Measurements from ENCODE around the gene KIF21B. TPM values are rescaled to one million over a fixed set of nuclear protein-coding genes. Genes with fewer than 3 reads are reported as not detected.

Gene KIF21B
- total and polyA plus RNA-seq, 2 of the 8 experiments (the other 6 are each of a cell fraction or from before 2014, with no cell fraction given), result 10.8 to 26.5 TPM

DNA sequence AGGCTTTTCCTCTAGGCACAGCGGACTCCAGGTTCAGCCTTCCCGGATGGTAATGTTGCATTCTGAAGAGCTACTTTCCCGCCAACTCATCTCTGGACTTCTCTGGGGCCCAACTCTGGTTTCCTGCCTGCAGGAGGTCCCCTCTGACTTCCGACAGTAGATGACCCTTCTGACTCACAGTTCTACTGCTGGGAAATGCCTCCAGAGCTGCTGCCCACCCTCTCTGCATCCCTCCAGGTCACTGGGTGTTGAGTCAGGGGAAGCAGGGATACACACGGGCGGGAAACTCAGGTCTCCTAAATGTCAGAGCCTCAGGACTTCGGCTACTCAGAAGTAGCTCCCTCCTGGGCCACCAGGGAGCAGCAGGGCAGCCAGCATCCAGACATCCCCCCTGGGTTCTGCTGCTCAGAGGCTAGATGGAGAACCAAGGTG lies 2.1 kb upstream of the KIF21B start:
- ChIA-PET POLR2A (ENCODE audit: partially characterized antibody) (interaction anchor here (0.9 to 6.8 kb wide), 11 partner anchors 9 to 146 kb away, joined by 3 to 41 read pairs (median 5); partner anchors contain the start of gene INAVA), CTCF (ENCODE audit: partially characterized antibody) (interaction anchor here (0.6 to 23.5 kb wide), 31 partner anchors 10 to 137 kb away, joined by 3 to 532 read pairs (median 5); partner anchors contain the start of gene INAVA)
- Histone ChIP-seq H4K8ac (ENCODE audit: extremely low read depth, insufficient read depth, low read length) (no peak overlapping the region), H3K9ac (replicated peaks in 1 of 4; ENCODE audit: extremely low read depth in 1 of 4, low read depth in 3 of 4, low read length in 3 of 4) (no peak overlapping the region), H2AFZ (ENCODE audit: low read length) (no peak overlapping the region), H2AK5ac (ENCODE audit: low read depth, low read length) (no peak overlapping the region), H3K79me2 (ENCODE audit: control insufficient read depth in 1 of 2, insufficient read depth in 2 of 2, low read length in 2 of 2) (peaks cover 0 to 5% of the 10 kb centered on the region in 2 experiments; a peak in 1 of 4 replicates), H2BK20ac (ENCODE audit: low read length) (no peak overlapping the region), H2BK120ac (replicated peaks; ENCODE audit: low read depth, low read length) (no peak overlapping the region), H2BK12ac (ENCODE audit: low read depth, low read length) (no peak overlapping the region), H3K4me2 (ENCODE audit: insufficient read depth in 1 of 2, low read depth in 2 of 2, low read length in 2 of 2) (peak overlapping the region in 1 of 2 experiments; percentile 90; a peak in 2 of 4 replicates), H3K27ac (ENCODE audit: low read depth, low read length) (no peak overlapping the region), H4K91ac (replicated peaks; ENCODE audit: insufficient read length, low read length) (peak overlapping the region; percentile 44), H3K36me3 (ENCODE audit: control insufficient read depth in 2 of 4, insufficient read depth in 4 of 4, low read length in 3 of 4) (peaks cover 0 to 5% (median 0%) of the 10 kb centered on the region in 4 experiments; a peak in 3 of 8 replicates), H3K4ac (replicated peaks; ENCODE audit: insufficient read length, low read depth, low read length) (no peak overlapping the region), H3K23me2 (ENCODE audit: low read depth, low read length) (peaks cover 18% of the 10 kb centered on the region; the same call in 1 of the 2 replicates), H2BK5ac (ENCODE audit: low read depth, low read length) (no peak overlapping the region), H3K23ac (ENCODE audit: insufficient read length) (no peak overlapping the region), H3K4me3 (ENCODE audit: extremely low read depth in 1 of 4, insufficient read depth in 2 of 4, low read depth in 3 of 4, low read length in 4 of 4) (no peak overlapping the region), H2BK15ac (ENCODE audit: low read length) (no peak overlapping the region), H3K4me1 (replicated peaks in 1 of 4; ENCODE audit: control insufficient read depth in 3 of 4, insufficient read depth in 4 of 4, low read length in 3 of 4) (peaks cover 12 to 40% (median 29%) of the 10 kb centered on the region in 4 experiments), H3K14ac (ENCODE audit: insufficient read length) (no peak overlapping the region), H3K9me3 (ENCODE audit: insufficient read depth in 2 of 2, low read depth in 1 of 2, low read length in 1 of 2) (no peaks in the 10 kb centered on the region), H3K27me3 (replicated peaks in 1 of 4; ENCODE audit: control insufficient read depth in 3 of 4, extremely low read depth in 1 of 4, insufficient read depth in 3 of 4, low read length in 3 of 4) (peaks cover 0 to 5% (median under 1%) of the 10 kb centered on the region in 4 experiments; a peak in 2 of 7 replicates), H3K79me1 (ENCODE audit: low read depth, low read length) (no peaks in the 10 kb centered on the region), H4K5ac (ENCODE audit: insufficient read length, low read depth, low read length) (no peak overlapping the region), H3K56ac (replicated peaks; ENCODE audit: insufficient read length, low read depth, low read length) (no peak overlapping the region), H3K18ac (ENCODE audit: extremely low read depth, low read length) (no peak overlapping the region), H4K20me1 (replicated peaks in 1 of 2; ENCODE audit: control insufficient read depth in 1 of 2, insufficient read depth in 2 of 2, low read length in 2 of 2) (peaks cover 0 to 1% of the 10 kb centered on the region in 2 experiments)
- FAIRE-seq, result no peak
- WGBS, 2 experiments (ENCODE audit: extremely low coverage in 1 of 2, insufficient coverage in 1 of 2, insufficient read length in 1 of 2, insufficient replicate concordance in 2 of 2, low coverage in 1 of 2, low lambda C conversion rate in 2 of 2, missing lambda C conversion rate in 1 of 2), result 75% methylated on average over 7 of the region's 7 CpGs; no CpG with 5 or more reads in 1 of the 2 experiments
- DNase-seq (ENCODE audit: low read depth in 1 of 2, low spot score in 2 of 2), result no peak
- TF ChIP-seq RAD21 (IDR thresholded peaks at IDR 0.05 in 1 of 2, conservative IDR thresholded peaks at IDR 0.05 in 1 of 2; ENCODE audit: low read depth in 2 of 2, low read length in 2 of 2), result peak; percentile 30 to 59
- TF ChIP-seq, protein P1, sequence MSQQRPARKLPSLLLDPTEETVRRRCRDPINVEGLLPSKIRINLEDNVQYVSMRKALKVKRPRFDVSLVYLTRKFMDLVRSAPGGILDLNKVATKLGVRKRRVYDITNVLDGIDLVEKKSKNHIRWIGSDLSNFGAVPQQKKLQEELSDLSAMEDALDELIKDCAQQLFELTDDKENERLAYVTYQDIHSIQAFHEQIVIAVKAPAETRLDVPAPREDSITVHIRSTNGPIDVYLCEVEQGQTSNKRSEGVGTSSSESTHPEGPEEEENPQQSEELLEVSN (IDR thresholded peaks at IDR 0.05), result peak; percentile 54
- TF ChIP-seq NRF1 (IDR thresholded peaks at IDR 0.05; ENCODE audit: low read depth, low read length), result no peak
- no peak for TF ChIP-seq KDM1A (IDR thresholded peaks at IDR 0.05; ENCODE audit: borderline replicate concordance, low read length)
- TF ChIP-seq RXRA (IDR thresholded peaks at IDR 0.05; ENCODE audit: insufficient read depth, low read depth, low read length), result no peak
- no peak for TF ChIP-seq RBBP5 (IDR thresholded peaks at IDR 0.05; ENCODE audit: borderline replicate concordance, low read depth, low read length)
- no peak for TF ChIP-seq RFX5 (IDR thresholded peaks at IDR 0.05; ENCODE audit: borderline replicate concordance, low read depth, low read length)
- TF ChIP-seq CBX5 (IDR thresholded peaks at IDR 0.05; ENCODE audit: low read depth, low read length), result no peak
- TF ChIP-seq EZH2 (IDR thresholded peaks at IDR 0.05; ENCODE audit: low read depth, low read length, severe bottlenecking), result no peak
- no peak for TF ChIP-seq TAF7 (optimal IDR thresholded peaks at IDR 0.05; ENCODE audit: borderline replicate concordance, low read depth, low read length)
- TF ChIP-seq NANOG (IDR thresholded peaks at IDR 0.05; ENCODE audit: insufficient read depth, low read depth, low read length, poor library complexity, severe bottlenecking), result no peak
